NOMO-1 treated with dmso at 0.1 percent for 144 hours (cell line): ENCODE data around the gene SNED1.

ENCODE experiments used
- DNase-seq: peaks from one replicate; lab custom pipeline; 2025; ENCODE audit not compliant: unreplicated experiment; lab: John Stamatoyannopoulos, UW

SNED1 gene

GRCh38 chr2:240959941-240960308 lies 38.5 kb upstream of the SNED1 start:
- DNase-seq, result no peak

GRCh38 chr2:240960309-240960970 lies 38.0 kb upstream of the SNED1 start:
- DNase-seq, result peak; percentile 93

GRCh38 chr2:240960971-240961876 lies 37.2 kb upstream of the SNED1 start:
- peak; percentile 92 for DNase-seq

GRCh38 chr2:240961910-240962299 lies 36.5 kb upstream of the SNED1 start:
- DNase-seq, result no peak

- DNase-seq, result no peak
Measured at GRCh38 chr2:240962300-240963064, 35.9 kb upstream of the SNED1 start.

GRCh38 chr2:240963065-240963867 lies 35.2 kb upstream of the SNED1 start:
- DNase-seq, result no peak

GRCh38 chr2:240963868-240964703 lies 34.3 kb upstream of the SNED1 start:
- no peak for DNase-seq

- DNase-seq, result no peak
Measured at GRCh38 chr2:240964704-240965295, 33.6 kb upstream of the SNED1 start.

- no peak for DNase-seq
Measured at GRCh38 chr2:240965296-240965904, 33.0 kb upstream of the SNED1 start.

- DNase-seq, result no peak
Measured at GRCh38 chr2:240965905-240966456, 32.4 kb upstream of the SNED1 start.

GRCh38 chr2:240966457-240966905 lies 31.9 kb upstream of the SNED1 start:
- no peak for DNase-seq

GRCh38 chr2:240966906-240967680 lies 31.3 kb upstream of the SNED1 start:
- DNase-seq, result peak; percentile 23

GRCh38 chr2:240967681-240968621 lies 30.5 kb upstream of the SNED1 start:
- DNase-seq, result no peak

- DNase-seq, result no peak
Measured at GRCh38 chr2:240968731-240969624, 29.4 kb upstream of the SNED1 start.

GRCh38 chr2:240970104-240970503 lies 28.3 kb upstream of the SNED1 start:
- no peak for DNase-seq

GRCh38 chr2:240970816-240971215 lies 27.6 kb upstream of the SNED1 start:
- no peak for DNase-seq
